NCI-H748 (cell line): Measurements from ENCODE around the gene DPP10.

Source experiments
- DNase-seq: peaks from one replicate; lab custom pipeline; 2025; ENCODE audit not compliant: unreplicated experiment; lab: John Stamatoyannopoulos, UW

DPP10 gene

DNA sequence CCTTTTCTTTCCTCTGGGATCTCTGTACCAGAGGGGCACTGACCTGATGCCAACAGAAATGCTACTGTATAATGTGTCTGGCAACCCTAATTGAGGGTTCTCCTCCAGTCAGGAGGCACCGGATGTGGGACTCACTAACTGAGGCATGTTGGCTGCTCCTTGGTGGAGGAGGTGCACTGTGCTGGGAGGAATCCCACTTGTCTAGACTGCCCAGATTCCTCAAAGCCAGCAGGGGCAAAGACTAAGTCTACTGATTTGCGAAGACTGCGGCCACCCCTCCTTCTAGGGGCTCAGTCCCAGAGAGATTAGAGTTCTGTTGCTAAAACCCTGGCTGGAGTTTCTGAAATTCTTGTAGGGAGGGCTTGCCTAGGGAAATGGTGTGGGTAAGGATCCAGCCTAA is 1192.1 kb downstream of the DPP10 start:
- no peak for DNase-seq

DNA sequence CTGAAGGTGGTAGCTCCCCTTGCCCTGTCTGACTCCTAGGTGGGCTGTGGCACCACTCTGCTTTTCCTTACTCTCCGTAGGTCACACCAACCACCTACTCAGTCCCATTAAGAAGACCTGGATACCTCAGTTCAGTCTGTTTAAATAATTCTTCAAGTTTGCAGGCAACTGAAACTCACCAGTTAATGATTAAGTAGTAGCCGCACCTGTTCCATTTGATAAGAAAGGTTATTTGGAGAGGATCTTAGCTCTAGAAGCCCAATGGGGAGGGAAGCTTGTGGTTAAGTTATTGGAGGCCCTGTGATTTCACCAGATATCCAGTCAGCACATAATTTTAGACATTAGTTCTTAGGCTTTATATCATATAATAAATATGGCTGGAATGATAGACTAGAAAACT is 1193.0 kb downstream of the DPP10 start:
- DNase-seq = no peak

DNA sequence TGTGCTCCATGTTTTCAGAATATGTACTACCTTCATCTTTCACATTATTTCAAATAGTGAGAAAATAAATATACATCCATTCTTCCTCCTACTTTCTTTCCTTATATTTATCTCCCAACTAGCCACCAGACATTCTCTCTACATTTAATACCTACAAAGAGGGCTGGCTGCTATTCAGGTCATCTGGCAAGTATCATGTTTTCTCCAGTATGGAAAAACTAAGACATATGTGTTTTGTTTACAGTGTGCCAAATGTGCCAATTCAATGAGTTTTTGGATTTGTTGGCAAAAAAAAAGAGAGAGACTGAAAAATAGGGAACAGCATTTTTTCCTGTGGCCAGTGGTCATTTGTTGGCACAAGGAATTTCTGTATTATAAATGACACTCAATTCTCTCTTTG is 1207.3 kb downstream of the DPP10 start:
- no peak for DNase-seq

DNA sequence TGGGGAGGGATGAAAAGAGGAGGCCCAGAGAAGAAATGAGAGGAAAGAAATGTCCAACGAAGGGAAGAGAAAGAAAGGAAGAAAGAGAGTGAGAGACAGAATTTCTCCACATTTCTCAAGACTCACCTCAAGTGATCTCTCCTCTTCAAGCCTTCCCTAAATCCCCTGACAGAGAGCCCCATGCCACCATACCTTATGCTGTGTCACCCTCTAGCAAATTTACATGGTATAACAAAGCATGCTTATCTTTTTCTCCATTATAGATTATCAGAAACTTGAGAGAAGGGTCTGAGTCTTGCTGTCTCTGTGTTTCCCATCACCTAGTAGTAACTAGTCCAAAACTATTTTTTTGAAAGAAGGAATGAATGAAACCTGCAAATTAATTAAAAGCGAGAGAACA is 1208.4 kb downstream of the DPP10 start:
- DNase-seq = peak; percentile 1

DNA sequence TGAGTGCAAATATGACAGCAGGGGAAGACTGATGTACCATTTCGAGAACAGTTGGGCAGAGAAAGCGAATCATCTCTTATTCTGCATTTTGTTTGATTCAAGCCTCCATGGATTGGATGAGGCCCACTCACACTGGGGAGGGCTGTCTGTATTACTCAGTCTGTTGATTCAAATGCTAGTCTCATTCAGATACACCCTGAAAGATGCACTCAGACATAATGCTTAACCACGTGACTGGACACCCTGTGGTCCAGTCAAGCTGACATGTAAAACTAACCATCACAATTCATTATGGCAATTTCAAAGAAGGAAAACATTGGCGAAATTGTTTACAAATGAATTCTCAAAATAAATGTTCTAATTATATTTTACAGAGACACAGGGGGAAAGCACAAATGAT is 1210.2 kb downstream of the DPP10 start:
- DNase-seq = peak; percentile 2

DNA sequence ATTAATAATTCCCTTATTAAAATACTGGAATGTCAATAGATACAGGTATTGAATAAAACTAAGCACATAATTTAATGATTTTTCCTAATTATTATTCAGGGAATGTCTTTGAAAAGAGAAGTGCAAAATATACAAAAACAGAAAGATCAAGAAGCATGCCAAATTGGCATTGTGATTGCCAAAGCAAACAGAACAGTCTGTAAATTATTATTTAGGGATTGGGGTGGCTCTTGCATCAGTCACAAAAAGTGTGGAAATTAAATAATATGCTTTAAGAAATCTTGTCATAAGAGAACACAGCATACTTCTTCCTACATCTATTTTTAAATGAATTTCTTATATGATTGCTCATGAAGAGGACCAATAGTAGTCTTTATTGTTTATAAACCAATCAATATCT is 1211.9 kb downstream of the DPP10 start:
- DNase-seq = no peak

DNA sequence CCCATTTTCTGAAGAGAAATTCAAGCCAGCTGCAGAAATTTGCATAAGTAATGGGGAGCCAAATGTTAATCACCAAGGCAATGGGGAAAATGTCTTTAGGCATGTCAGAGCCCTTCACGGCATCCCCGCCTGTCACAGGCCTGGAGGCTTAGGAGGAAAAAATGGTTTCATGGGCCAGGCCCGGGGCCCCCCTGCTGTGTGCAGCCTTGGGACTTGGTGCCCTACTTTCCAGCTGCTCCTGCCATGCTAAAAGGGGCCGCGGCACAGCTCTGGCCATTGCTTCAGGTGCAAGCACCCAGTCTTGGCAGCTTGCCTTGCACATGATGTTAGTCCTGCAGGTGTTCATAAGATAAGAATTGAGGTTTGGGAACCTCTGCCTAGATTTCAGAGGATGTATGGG is 1235.7 kb downstream of the DPP10 start:
- no peak for DNase-seq

DNA sequence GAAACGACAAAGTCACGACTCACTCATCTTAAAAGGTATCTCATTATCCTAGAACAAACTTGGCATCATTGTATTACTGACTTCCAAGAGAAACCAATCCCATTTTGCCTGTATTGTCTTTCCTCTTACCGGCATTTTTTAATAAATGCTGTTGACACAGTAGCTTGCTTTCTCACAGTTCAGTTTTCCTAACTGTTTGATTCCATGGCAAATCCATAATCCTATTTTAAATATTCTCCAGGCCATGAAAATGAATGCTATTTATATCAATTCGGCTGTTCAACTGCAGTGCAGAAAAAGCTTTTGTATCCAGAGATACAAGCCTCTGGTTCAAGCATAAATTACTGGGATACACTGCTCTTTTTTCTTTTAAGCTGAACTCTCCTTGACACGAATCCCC is 1241.9 kb downstream of the DPP10 start:
- DNase-seq = no peak

DNA sequence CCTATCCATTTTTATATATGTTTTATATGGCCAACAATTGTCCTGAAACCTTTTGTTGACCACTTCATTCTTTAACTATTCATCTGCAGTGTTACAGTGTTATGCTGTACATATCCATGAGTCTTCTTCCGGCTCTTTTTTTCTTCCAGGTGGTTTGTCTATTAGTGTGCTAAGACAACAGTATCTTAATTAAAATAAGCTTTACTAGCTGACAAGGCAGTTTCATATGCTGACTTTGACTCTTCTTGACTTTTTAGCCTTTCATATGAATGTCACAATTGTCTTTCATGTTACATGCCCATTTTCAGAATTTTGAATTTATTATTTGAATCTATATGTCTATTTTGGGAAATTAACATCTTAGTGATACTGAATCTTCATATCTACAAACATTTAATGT is 1249.0 kb downstream of the DPP10 start:
- DNase-seq = no peak

DNA sequence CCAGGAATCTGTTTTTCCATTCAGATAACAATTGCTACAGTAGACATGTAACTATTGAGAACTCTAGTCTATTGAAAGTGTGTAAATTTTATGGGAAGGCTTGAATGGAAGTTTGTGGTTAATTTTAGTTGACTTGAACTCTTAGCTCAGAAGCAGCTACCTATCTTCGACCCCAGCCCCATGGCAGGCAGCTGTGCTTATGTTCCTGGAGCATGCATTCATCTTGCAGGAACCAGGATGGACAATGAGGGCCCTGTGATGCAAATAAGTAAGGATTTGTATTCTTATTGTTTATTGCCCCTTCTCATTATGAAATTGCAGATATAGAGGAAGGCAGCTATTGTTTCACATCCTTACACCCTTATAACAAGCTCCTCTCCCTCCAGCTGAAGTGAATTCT is 1252.2 kb downstream of the DPP10 start:
- DNase-seq = no peak

DNA sequence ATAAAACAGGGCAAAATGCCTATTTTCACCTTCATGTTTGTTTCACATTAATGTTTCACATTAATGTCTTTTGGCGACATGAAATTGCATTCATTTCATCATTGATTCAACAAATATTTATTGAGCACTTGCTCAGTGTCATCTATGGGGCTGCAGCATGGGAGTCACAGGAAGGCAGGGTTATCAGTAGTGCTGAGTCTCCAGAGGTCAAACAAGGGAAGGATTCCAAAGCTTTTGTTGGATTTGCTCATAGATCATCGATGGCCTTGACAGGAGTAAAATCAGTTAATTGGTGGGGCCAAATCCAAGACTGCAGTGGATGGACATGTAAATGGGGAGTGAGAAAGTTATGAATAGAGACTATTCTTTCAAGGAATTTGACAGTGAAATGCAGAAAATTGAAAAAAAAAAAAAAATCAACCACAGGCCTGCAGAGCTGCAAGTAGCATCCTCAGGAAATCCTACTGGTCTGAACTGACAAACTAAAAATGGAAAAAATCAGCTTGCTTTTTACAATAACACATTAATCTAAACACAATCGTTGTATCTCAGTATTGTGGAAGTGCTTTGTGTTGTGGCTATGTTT is 1290.8 kb downstream of the DPP10 start:
- no peak for DNase-seq

DNA sequence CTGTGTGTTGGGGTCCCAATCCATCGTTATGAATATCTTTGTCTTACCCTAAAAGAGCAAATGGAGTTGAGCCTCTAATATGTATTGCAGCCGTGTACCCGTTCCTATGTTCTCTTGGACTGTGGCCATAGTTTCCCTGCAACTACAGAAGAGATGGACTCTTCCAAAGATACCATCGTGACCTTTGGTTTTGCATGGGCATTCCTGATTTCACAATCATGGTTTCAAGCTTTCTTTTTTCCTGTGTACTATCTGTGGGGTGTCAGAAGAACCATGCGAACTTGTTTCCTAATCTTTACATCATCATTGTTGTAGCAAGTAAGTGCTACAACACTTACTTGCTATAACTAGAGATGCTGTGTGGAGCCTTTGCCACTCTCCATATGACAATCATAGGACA is 1295.7 kb downstream of the DPP10 start:
- no peak for DNase-seq

DNA sequence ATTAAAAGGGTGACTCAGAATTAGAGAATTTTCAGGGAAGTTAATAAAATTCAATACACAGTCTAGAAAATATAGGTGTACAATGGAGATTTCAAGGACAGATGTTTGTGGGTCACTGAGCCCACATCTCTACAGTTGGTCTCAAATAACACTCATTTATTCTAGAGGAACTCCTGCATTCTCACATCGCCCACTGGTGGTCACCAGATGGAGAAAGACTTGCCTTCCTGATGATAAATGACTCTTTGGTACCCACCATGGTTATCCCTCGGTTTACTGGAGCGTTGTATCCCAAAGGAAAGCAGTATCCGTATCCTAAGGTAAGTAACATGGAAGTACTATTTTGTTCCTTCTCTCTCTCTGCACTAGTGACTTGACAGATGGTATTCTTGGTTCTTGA is 1297.1 kb downstream of the DPP10 start:
- DNase-seq = no peak

DNA sequence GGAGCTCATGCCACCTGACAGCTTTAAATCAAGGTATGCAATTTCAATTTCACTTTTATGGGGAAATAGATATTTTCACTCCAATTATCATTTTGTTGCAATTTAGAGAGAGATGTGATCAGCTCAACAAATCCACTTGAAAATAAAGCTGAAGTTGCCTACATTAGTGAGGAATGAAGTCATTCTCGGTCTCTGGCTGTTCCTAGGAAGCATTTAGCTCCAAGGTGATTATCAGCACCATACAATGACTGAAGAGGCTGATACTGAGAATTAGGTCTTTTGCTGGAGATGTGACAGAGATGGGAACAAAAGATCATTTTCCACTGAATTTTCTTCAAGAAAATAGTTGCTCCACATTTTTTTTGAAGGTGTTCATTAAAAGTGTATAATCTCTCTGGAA is 1303.7 kb downstream of the DPP10 start:
- no peak for DNase-seq

DNA sequence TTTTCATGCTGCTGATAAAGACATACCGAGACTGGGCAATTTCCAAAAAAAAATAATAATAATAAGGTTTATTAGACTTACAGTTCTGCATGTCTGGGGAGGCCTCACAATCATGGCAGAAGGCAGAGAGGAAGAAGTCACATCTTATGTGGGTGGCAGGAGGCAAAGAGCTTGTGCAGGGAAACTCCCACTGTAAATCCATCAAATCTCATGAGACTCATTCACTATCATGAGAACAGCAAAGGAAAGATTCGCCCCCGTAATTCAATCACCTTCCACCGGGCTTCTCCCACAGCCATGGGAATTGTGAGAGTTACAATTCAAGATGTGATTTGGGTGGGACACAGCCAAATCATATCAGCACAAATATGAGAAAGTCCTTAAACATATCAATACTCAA is 1314.8 kb downstream of the DPP10 start:
- no peak for DNase-seq

DNA sequence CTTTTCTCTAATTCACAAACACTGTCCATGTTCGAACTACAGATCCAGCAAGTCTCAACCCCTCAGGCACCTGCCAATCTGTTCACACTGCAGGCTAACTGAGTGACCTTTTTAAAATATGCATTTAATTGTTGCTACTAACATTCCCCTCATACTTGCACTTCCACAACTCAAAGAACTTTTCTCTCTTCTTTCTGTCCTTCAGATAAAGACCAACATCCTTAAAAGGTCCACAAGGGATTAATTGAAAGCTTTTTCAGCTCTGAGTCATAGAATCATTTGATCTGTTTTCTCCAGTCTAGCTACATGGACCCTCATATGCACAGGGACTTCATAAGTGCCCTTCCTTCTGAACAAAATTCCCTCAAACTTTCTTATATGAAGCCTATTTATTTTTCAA is 1321.2 kb downstream of the DPP10 start:
- DNase-seq = no peak

DNA sequence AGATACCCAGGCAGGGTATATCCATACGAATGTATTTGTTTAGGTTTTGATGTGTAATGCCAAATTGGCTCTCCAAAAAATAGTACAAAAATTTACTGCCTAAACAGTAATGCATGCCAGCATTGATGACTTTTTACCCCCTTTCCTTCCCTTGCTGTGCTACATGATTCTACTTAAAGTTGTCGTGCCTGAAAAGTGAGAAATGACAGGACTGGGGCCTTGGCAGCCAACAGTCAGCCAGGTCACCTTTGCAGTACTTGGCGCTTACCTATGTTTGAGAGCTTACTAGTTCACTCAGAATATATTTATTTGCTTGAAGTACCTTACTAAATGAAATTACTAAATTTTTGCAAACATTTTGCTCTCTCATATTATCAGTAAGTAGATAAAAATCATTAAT is 1329.1 kb downstream of the DPP10 start:
- DNase-seq = no peak

DNA sequence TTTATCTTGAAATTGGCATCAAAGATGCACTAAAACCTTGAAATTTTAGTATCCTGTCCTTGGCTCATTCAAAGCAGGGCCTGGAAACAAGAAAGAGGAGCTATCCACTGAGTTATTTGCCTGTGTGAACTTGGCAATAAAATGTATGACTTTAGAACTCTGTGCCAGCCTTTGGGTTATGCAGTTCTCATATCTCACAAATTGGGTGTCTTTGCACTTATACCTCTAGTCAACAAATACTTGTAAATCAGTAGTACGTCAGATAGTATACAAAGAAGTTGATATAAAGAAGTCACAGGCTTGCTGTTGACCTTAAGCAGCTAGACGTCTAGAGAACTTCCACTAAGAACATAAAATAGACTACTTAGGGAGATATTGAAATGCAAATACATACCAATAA is 1331.9 kb downstream of the DPP10 start:
- no peak for DNase-seq

DNA sequence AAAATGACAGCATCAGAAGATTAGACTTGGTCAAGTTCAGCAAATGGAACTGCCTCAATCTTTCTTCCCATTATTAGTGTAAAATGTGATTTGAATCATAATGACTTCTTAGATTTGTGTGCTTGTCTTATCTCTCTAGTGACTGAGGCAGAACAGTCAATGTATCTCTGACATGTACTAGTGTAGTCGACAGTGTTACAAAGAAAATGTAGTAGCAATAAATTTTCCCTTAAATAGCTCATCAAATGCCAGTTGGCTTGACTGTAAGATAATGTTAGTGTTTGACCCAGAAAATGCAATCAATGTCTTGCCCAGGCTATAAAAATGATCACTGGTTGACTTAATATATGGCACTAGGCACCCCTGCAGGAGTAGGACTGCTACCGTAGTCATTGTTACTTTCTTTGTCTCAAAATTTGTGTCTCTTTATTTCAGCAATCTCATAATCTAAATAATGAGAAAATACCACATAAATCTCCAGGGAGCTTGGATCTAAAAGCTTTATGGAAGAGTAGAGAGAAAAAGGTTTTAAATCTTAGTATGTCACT is 1336.7 kb downstream of the DPP10 start:
- DNase-seq = no peak

DNA sequence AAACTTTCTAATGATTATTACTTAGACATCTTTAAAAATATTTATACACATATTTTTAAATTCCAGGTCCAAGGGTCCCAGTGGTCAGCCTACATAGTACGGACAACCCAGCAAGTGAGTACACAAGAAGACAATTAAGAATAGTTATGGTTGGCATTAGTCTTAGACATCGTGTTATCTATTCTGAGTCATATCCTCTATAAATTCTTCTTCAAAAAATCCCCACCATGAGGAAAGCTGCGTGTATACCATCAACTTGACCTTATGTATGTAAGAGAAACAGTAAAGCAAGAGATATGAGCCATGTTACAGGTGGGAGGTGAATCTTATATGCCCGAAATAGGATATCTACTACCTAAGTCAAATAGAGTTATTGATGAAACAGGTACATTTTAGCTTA is 1339.8 kb downstream of the DPP10 start:
- no peak for DNase-seq

DNA sequence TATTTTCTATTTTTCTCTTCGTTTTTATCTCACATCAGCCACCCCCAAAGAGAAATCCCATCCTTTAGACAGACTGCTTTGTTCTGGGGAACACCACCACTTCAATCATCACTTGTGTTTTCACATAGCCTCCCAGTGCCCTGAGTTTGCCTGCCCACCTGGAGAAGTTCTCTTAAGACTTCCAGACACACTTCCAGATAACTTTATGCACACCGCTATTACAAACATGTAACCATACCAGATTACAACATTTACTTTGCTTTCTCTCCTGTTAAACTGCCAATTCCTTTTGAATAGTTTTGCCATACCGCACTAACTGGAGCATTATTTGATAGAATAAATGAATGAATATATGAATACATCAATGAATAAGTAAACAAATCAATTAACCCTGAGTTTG is 1353.6 kb downstream of the DPP10 start:
- no peak for DNase-seq

DNA sequence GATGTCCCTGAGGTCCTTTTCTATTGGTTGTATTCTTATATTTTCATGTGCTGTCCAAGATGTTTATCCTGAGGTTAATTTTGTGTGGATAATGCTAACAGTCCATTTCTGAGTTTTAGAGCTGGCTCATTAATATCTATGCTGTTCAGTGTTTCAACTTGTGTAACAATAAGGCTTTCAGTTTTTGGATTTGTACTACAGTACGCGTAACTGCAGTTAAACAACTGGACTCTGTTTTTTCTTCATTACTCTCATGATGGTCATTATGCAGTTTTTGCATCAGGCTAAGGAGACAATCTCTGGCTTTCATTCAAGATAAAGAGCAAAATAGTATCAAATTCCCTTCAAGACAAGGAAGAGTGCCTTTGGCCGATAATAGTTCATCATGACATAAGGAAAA is 1364.8 kb downstream of the DPP10 start:
- no peak for DNase-seq

DNA sequence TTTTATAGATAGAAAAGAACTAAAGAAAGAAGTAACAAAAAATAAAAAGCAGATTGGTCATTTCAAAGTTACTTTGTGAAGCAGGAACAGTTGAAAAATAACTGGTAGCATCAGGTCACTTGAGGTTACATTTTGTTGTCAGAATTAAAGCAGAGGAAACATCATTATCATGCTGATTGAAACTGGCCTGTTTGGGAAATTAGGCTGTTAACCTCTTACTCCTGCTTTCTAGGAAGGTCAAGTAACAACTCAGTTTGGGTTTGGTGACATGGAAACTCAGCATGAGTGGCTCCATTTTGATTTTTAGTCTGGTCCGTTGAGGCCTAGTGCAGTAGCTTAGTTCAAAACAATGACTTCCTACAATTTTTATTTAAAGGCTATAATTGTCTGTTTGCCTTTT is 1383.5 kb downstream of the DPP10 start:
- DNase-seq = no peak

DNA sequence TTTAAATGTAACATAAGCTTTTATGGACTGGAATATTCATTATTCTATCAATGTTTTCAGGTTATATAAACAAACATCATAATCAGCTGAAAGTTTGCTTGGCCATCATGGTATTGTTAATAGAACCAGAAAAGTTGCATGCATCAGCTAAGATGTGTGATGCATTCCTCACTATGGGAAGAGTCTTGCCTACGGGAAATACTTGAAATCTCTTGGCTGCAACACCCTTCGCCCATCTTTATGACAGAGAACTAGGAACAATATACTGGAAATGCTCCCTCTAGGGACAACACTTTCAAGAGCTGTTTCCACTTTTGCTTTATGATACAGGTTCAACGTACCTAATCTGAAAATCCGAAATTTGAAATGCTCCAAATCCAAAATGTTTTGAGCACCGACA is 1390.8 kb downstream of the DPP10 start:
- DNase-seq = no peak
